NT2/D1 (cell line): Measurements from ENCODE around the gene C3orf70.

Experiments
- DNase-seq: peaks from one replicate; pipeline ENCODE4 v3.0.0-alpha.2; 2011; ENCODE audit warnings: low read depth, low spot score
- H3K27me3 ChIP-seq: 2 replicates; pipeline ENCODE4 v1.6.0; 2011; ENCODE audit warnings: mild to moderate bottlenecking; ENCODE audit not compliant: insufficient read length, insufficient read depth
- H3K36me3 ChIP-seq: 2 replicates; pipeline ENCODE4 v1.6.1; 2011; ENCODE audit warnings: mild to moderate bottlenecking, low read length, mixed read lengths; ENCODE audit not compliant: insufficient read depth, insufficient read length
- H3K4me1 ChIP-seq: 2 replicates; pipeline ENCODE4 v1.5.1; 2011; ENCODE audit not compliant: insufficient read depth, insufficient read length
- H3K4me3 ChIP-seq: 2 replicates; pipeline ENCODE4 v1.5.1; 2011; ENCODE audit warnings: low read depth; ENCODE audit not compliant: insufficient read length
- H3K9ac ChIP-seq: 2 replicates; pipeline ENCODE4 v1.6.0; 2011; ENCODE audit warnings: low read depth; ENCODE audit not compliant: insufficient read length
- H3K9me3 ChIP-seq: 2 replicates; pipeline ENCODE4 v1.5.1; 2011; ENCODE audit warnings: mild to moderate bottlenecking, low read length; ENCODE audit not compliant: insufficient read depth
- SUZ12 ChIP-seq: IDR thresholded peaks from 2 replicates; pipeline ENCODE4 v1.6.1; 2011; ENCODE audit not compliant: insufficient read length, insufficient read depth; ENCODE audit errors: extremely low read depth
- YY1 ChIP-seq: IDR thresholded peaks from 2 replicates; pipeline ENCODE4 v1.6.1; 2011; ENCODE audit not compliant: insufficient read length, insufficient read depth
- ZNF274 ChIP-seq: IDR thresholded peaks from 2 replicates; pipeline ENCODE4 v1.6.1; 2011; ENCODE audit warnings: mild to moderate bottlenecking, low read depth, low read length

Gene C3orf70

GRCh38 chr3:185150561-185150960, 2.3 kb downstream of the C3orf70 start:
- H3K27me3 ChIP-seq = peaks cover 44% of the 10 kb centered on the region
- no peak for DNase-seq

GRCh38 chr3:185149591-185149990, 3.3 kb downstream of the C3orf70 start:
- DNase-seq = no peak

More at GRCh38 chr3:185150561-185150960, 2.3 kb downstream of the C3orf70 start:
- Histone ChIP-seq H3K9ac (no peak overlapping the region), H3K9me3 (no peaks in the 10 kb centered on the region), H3K4me1 (peaks cover 5% of the 10 kb centered on the region), H3K36me3 (no peaks in the 10 kb centered on the region), H3K4me3 (no peak overlapping the region)
- TF ChIP-seq SUZ12 = no peak
- no peak for TF ChIP-seq YY1
- no peak for TF ChIP-seq ZNF274

GRCh38 chr3:185145511-185145910, 7.3 kb downstream of the C3orf70 start:
- Histone ChIP-seq H3K9ac (no peak overlapping the region), H3K36me3 (no peaks in the 10 kb centered on the region), H3K4me1 (no peaks in the 10 kb centered on the region), H3K27me3 (peaks cover 11% of the 10 kb centered on the region), H3K4me3 (no peak overlapping the region), H3K9me3 (0 out of 2 replicates have a peak, but pooled peaks cover 4% of the 10 kb centered on the region)
- no peak for DNase-seq
- TF ChIP-seq ZNF274 (no peak), SUZ12 (no peak), YY1 (no peak)

More at GRCh38 chr3:185149591-185149990, 3.3 kb downstream of the C3orf70 start:
- no peak for TF ChIP-seq YY1
- no peak for TF ChIP-seq SUZ12
- no peak for TF ChIP-seq ZNF274
- H3K4me3 ChIP-seq = no peak overlapping the region
- peaks cover 5% of the 10 kb centered on the region for H3K4me1 ChIP-seq
- H3K9ac ChIP-seq = no peak overlapping the region
- H3K27me3 ChIP-seq = peaks cover 44% of the 10 kb centered on the region
- H3K36me3 ChIP-seq = no peaks in the 10 kb centered on the region
- no peaks in the 10 kb centered on the region for H3K9me3 ChIP-seq

GRCh38 chr3:185144784-185145183, 8.1 kb downstream of the C3orf70 start:
- H3K4me1 ChIP-seq = no peaks in the 10 kb centered on the region
- H3K27me3 ChIP-seq = peaks cover 4% of the 10 kb centered on the region
- H3K4me3 ChIP-seq = no peak overlapping the region
- no peak overlapping the region for H3K9ac ChIP-seq
- 0 out of 2 replicates have a peak, but pooled peaks cover 4% of the 10 kb centered on the region for H3K9me3 ChIP-seq
- TF ChIP-seq YY1 = no peak
- TF ChIP-seq ZNF274 = no peak
- no peak for TF ChIP-seq SUZ12
- DNase-seq = no peak
- no peaks in the 10 kb centered on the region for H3K36me3 ChIP-seq

GRCh38 chr3:185137821-185138220, 15.0 kb downstream of the C3orf70 start:
- no peak for DNase-seq
- TF ChIP-seq YY1 = no peak
- no peak for TF ChIP-seq SUZ12
- no peak for TF ChIP-seq ZNF274
- no peaks in the 10 kb centered on the region for H3K36me3 ChIP-seq
- no peak overlapping the region for H3K4me3 ChIP-seq
- 0 out of 2 replicates have a peak, but pooled peaks cover 4% of the 10 kb centered on the region for H3K9me3 ChIP-seq
- no peaks in the 10 kb centered on the region for H3K4me1 ChIP-seq
- no peak overlapping the region for H3K9ac ChIP-seq
- no peaks in the 10 kb centered on the region for H3K27me3 ChIP-seq

- Histone ChIP-seq H3K9me3 (no peaks in the 10 kb centered on the region), H3K36me3 (no peaks in the 10 kb centered on the region), H3K4me1 (no peaks in the 10 kb centered on the region), H3K9ac (no peak overlapping the region), H3K27me3 (no peaks in the 10 kb centered on the region), H3K4me3 (no peak overlapping the region)
- DNase-seq = no peak
- no peak for TF ChIP-seq YY1
- TF ChIP-seq ZNF274 = no peak
- TF ChIP-seq SUZ12 = no peak
Observed at GRCh38 chr3:185134509-185134908, 18.4 kb downstream of the C3orf70 start.

- no peaks in the 10 kb centered on the region for H3K27me3 ChIP-seq
- H3K4me3 ChIP-seq = no peak overlapping the region
- H3K9me3 ChIP-seq = no peaks in the 10 kb centered on the region
- DNase-seq = no peak
- TF ChIP-seq SUZ12 = no peak
- TF ChIP-seq ZNF274 = no peak
- TF ChIP-seq YY1 = no peak
- H3K4me1 ChIP-seq = no peaks in the 10 kb centered on the region
- no peaks in the 10 kb centered on the region for H3K36me3 ChIP-seq
- no peak overlapping the region for H3K9ac ChIP-seq
Observed at GRCh38 chr3:185131602-185132256, 21.1 kb downstream of the C3orf70 start.
